Activated CD8-positive, alpha-beta memory T cell treated with anti-CD3 and anti-CD28 coated beads, Interleukin-2, amount 10 ng/mL, durations not matched to agents 7 days and 5 days (primary cell): ENCODE results near the gene USP22. TPM values are rescaled to one million over a fixed set of nuclear protein-coding genes. Genes with fewer than 3 reads are reported as not detected.
A peak's percentile ranks its signal among the peaks of the same experiment; 100 is the strongest.

ENCODE experiments used
- ATAC-seq: fragments of 150-1000 bp; cut with Tn5 transposase; one replicate; pipeline ENCODE4 v1.10.0; 2021; ENCODE audit warnings: moderate library complexity
- CTCF ChIA-PET: fragments of 350-600 bp; sonication (Branson Sonifier 250); formaldehyde crosslinking; loops from one replicate; lab custom pipeline; 2021; ENCODE audit warnings: antibody characterized with exemption; lab: Charles Lee
- DNase-seq: peaks from one replicate; pipeline ENCODE4 v3.0.0-alpha.2; 2020
- H3K27ac Mint-ChIP-seq: one replicate; pipeline ENCODE4 v1.8.0; 2021; ENCODE audit warnings: mild to moderate bottlenecking, mixed read lengths
- H3K27me3 Mint-ChIP-seq: one replicate; pipeline ENCODE4 v1.8.0; 2021; ENCODE audit warnings: mixed read lengths
- H3K36me3 Mint-ChIP-seq: one replicate; pipeline ENCODE4 v1.8.0; 2021; ENCODE audit warnings: mild to moderate bottlenecking, mixed read lengths
- H3K4me1 Mint-ChIP-seq: one replicate; pipeline ENCODE4 v1.8.0; 2021; ENCODE audit warnings: mixed read lengths
- H3K4me3 Mint-ChIP-seq: one replicate; pipeline ENCODE4 v1.8.0; 2021; ENCODE audit warnings: mild to moderate bottlenecking, moderate library complexity, mixed read lengths
- H3K9me3 Mint-ChIP-seq: one replicate; pipeline ENCODE4 v1.8.0; 2022; ENCODE audit warnings: low read depth, mixed read lengths
- total RNA-seq, 2 experiments: library from RNA; stranded (reverse); gene quantifications; one replicate each; pipeline ENCODE4 v1.2.3, GENCODE V29; 2021

USP22 gene
- total RNA-seq, 2 experiments from 2014 or later: 120 to 180 TPM

- DNase-seq (no peak), ATAC-seq (no peak)
- CTCF ChIA-PET: no interaction called here
- Mint-ChIP-seq H3K4me3 (no peak overlapping the region), H3K4me1 (peaks cover 54% of the 10 kb centered on the region), H3K27ac (no peak overlapping the region), H3K9me3 (no peaks in the 10 kb centered on the region), H3K36me3 (peaks cover 52% of the 10 kb centered on the region), H3K27me3 (no peaks in the 10 kb centered on the region)
Observed at GRCh38 chr17:21025451-21025850, 17.4 kb downstream of the USP22 start.

GRCh38 chr17:21024024-21024423 lies 18.8 kb downstream of the USP22 start:
- no peaks in the 10 kb centered on the region for H3K27me3 Mint-ChIP-seq
- no peak for DNase-seq
- H3K4me3 Mint-ChIP-seq: no peak overlapping the region
- H3K9me3 Mint-ChIP-seq: no peaks in the 10 kb centered on the region
- no peak for ATAC-seq
- H3K27ac Mint-ChIP-seq: peak overlapping the region; percentile 52
- CTCF ChIA-PET: interaction anchor here (0.6 to 0.9 kb wide), 2 partner anchors 46 to 75 kb away, joined by 3 to 4 read pairs; no protein-coding TSS in a partner anchor
- peaks cover 44% of the 10 kb centered on the region for H3K4me1 Mint-ChIP-seq
- peaks cover 59% of the 10 kb centered on the region for H3K36me3 Mint-ChIP-seq

GRCh38 chr17:21021208-21021803 lies 21.5 kb downstream of the USP22 start:
- H3K9me3 Mint-ChIP-seq: no peaks in the 10 kb centered on the region
- ATAC-seq (no peak), DNase-seq (no peak)
- H3K4me3 Mint-ChIP-seq: no peak overlapping the region
- H3K4me1 Mint-ChIP-seq: peaks cover 32% of the 10 kb centered on the region
- no peak overlapping the region for H3K27ac Mint-ChIP-seq
- CTCF ChIA-PET: interaction anchor here (1.0 to 2.4 kb wide), 4 partner anchors 22 to 492 kb away, joined by 3 to 15 read pairs (median 6); partner anchors contain the start of gene USP22
- no peaks in the 10 kb centered on the region for H3K27me3 Mint-ChIP-seq
- H3K36me3 Mint-ChIP-seq: peaks cover 70% of the 10 kb centered on the region

- no peak for ATAC-seq
Observed at GRCh38 chr17:21020622-21021021, 22.2 kb downstream of the USP22 start.

GRCh38 chr17:21019976-21020586 lies 22.7 kb downstream of the USP22 start:
- H3K4me1 Mint-ChIP-seq: peaks cover 25% of the 10 kb centered on the region
- peaks cover 69% of the 10 kb centered on the region for H3K36me3 Mint-ChIP-seq
- H3K27ac Mint-ChIP-seq: peak overlapping the region; percentile 33

More at GRCh38 chr17:21020622-21021021, 22.2 kb downstream of the USP22 start:
- no peaks in the 10 kb centered on the region for H3K9me3 Mint-ChIP-seq
- no peak for DNase-seq
- peaks cover 72% of the 10 kb centered on the region for H3K36me3 Mint-ChIP-seq
- CTCF ChIA-PET: interaction anchor here (0.6 to 2.4 kb wide), 6 partner anchors 14 to 492 kb away, joined by 3 to 15 read pairs (median 4); partner anchors contain the start of gene USP22
- peak overlapping the region; percentile 33 for H3K27ac Mint-ChIP-seq
- no peaks in the 10 kb centered on the region for H3K27me3 Mint-ChIP-seq
- H3K4me1 Mint-ChIP-seq: peaks cover 30% of the 10 kb centered on the region
- H3K4me3 Mint-ChIP-seq: no peak overlapping the region

GRCh38 chr17:21018894-21019293 lies 23.9 kb downstream of the USP22 start:
- Mint-ChIP-seq H3K4me1 (peaks cover 14% of the 10 kb centered on the region), H3K27me3 (no peaks in the 10 kb centered on the region), H3K27ac (no peak overlapping the region), H3K9me3 (no peaks in the 10 kb centered on the region), H3K4me3 (no peak overlapping the region), H3K36me3 (peaks cover 66% of the 10 kb centered on the region)
- ATAC-seq (no peak), DNase-seq (no peak)
- CTCF ChIA-PET: no interaction called here

More at GRCh38 chr17:21019976-21020586, 22.7 kb downstream of the USP22 start:
- ATAC-seq (peak; percentile 67), DNase-seq (peak; percentile 71)
- Mint-ChIP-seq H3K9me3 (no peaks in the 10 kb centered on the region), H3K4me3 (no peak overlapping the region), H3K27me3 (no peaks in the 10 kb centered on the region)
- CTCF ChIA-PET: interaction anchor here (0.6 to 2.4 kb wide), 6 partner anchors 14 to 492 kb away, joined by 3 to 15 read pairs (median 4); partner anchors contain the start of gene USP22

- Mint-ChIP-seq H3K9me3 (no peaks in the 10 kb centered on the region), H3K27ac (no peak overlapping the region), H3K4me3 (no peak overlapping the region), H3K36me3 (peaks cover 68% of the 10 kb centered on the region), H3K27me3 (no peaks in the 10 kb centered on the region), H3K4me1 (peaks cover 9% of the 10 kb centered on the region)
- ATAC-seq (no peak), DNase-seq (no peak)
- CTCF ChIA-PET: interaction anchor here (1.2 kb wide), 1 partner anchor 11 kb away, joined by 3 read pairs; no protein-coding TSS in a partner anchor
Observed at GRCh38 chr17:21017861-21018260, 24.9 kb downstream of the USP22 start.

GRCh38 chr17:21017256-21017655 lies 25.6 kb downstream of the USP22 start:
- peaks cover 71% of the 10 kb centered on the region for H3K36me3 Mint-ChIP-seq
- DNase-seq (no peak), ATAC-seq (no peak)
- no peaks in the 10 kb centered on the region for H3K9me3 Mint-ChIP-seq
- H3K27ac Mint-ChIP-seq: no peak overlapping the region
- no peaks in the 10 kb centered on the region for H3K27me3 Mint-ChIP-seq
- CTCF ChIA-PET: interaction anchor here (1.2 kb wide), 1 partner anchor 10 kb away, joined by 3 read pairs; no protein-coding TSS in a partner anchor
- H3K4me1 Mint-ChIP-seq: peaks cover 7% of the 10 kb centered on the region
- no peak overlapping the region for H3K4me3 Mint-ChIP-seq

- H3K27ac Mint-ChIP-seq: no peak overlapping the region
- peaks cover 7% of the 10 kb centered on the region for H3K4me1 Mint-ChIP-seq
- no peak overlapping the region for H3K4me3 Mint-ChIP-seq
- no peak for ATAC-seq
- no peaks in the 10 kb centered on the region for H3K27me3 Mint-ChIP-seq
- DNase-seq: no peak
- peaks cover 75% of the 10 kb centered on the region for H3K36me3 Mint-ChIP-seq
- CTCF ChIA-PET: interaction anchor here (1.2 kb wide), 1 partner anchor 10 kb away, joined by 3 read pairs; no protein-coding TSS in a partner anchor
- H3K9me3 Mint-ChIP-seq: no peaks in the 10 kb centered on the region
Observed at GRCh38 chr17:21016826-21017225, 26.0 kb downstream of the USP22 start.

- Mint-ChIP-seq H3K9me3 (no peaks in the 10 kb centered on the region), H3K4me1 (peaks cover 7% of the 10 kb centered on the region), H3K36me3 (peaks cover 78% of the 10 kb centered on the region), H3K4me3 (no peak overlapping the region), H3K27me3 (no peaks in the 10 kb centered on the region), H3K27ac (no peak overlapping the region)
- CTCF ChIA-PET: interaction anchor here (0.6 kb wide), 1 partner anchor 84 kb away, joined by 3 read pairs; no protein-coding TSS in a partner anchor
- ATAC-seq (no peak), DNase-seq (no peak)
Observed at GRCh38 chr17:21015564-21015963, 27.2 kb downstream of the USP22 start.

- ATAC-seq: no peak
- Mint-ChIP-seq H3K4me3 (no peak overlapping the region), H3K27me3 (no peaks in the 10 kb centered on the region), H3K27ac (peak overlapping the region; percentile 29), H3K4me1 (peaks cover 3% of the 10 kb centered on the region), H3K36me3 (peaks cover 72% of the 10 kb centered on the region), H3K9me3 (no peaks in the 10 kb centered on the region)
- CTCF ChIA-PET: no interaction called here
- no peak for DNase-seq
Observed at GRCh38 chr17:21014498-21014897, 28.3 kb downstream of the USP22 start.

- H3K9me3 Mint-ChIP-seq: no peaks in the 10 kb centered on the region
- no peak overlapping the region for H3K4me3 Mint-ChIP-seq
- H3K27ac Mint-ChIP-seq: peak overlapping the region; percentile 29
- peaks cover 72% of the 10 kb centered on the region for H3K36me3 Mint-ChIP-seq
- no peak for ATAC-seq
- CTCF ChIA-PET: no interaction called here
- peaks cover 3% of the 10 kb centered on the region for H3K4me1 Mint-ChIP-seq
- no peaks in the 10 kb centered on the region for H3K27me3 Mint-ChIP-seq
- no peak for DNase-seq
Observed at GRCh38 chr17:21013983-21014382, 28.8 kb downstream of the USP22 start.

GRCh38 chr17:21012736-21013135 lies 30.1 kb downstream of the USP22 start:
- ATAC-seq (no peak), DNase-seq (no peak)
- Mint-ChIP-seq H3K4me1 (peaks cover 3% of the 10 kb centered on the region), H3K4me3 (no peak overlapping the region), H3K27me3 (no peaks in the 10 kb centered on the region), H3K36me3 (peaks cover 69% of the 10 kb centered on the region), H3K27ac (no peak overlapping the region), H3K9me3 (no peaks in the 10 kb centered on the region)
- CTCF ChIA-PET: no interaction called here
